SH-SY5Y (cell line): ENCODE results near the gene ZBTB16.

Experiments
- GATA2 ChIP-seq: IDR thresholded peaks from 2 replicates; pipeline ENCODE4 v1.6.1; 2011; ENCODE audit warnings: mild to moderate bottlenecking, low read depth, low read length
- GATA3 ChIP-seq: IDR thresholded peaks from 2 replicates; pipeline ENCODE4 v1.6.1; 2011; ENCODE audit warnings: low read depth, mild to moderate bottlenecking, low read length, moderate library complexity

- no peak for TF ChIP-seq GATA2
- no peak for TF ChIP-seq GATA3
These were observed 71.2 kb downstream of the ZBTB16 start for GRCh38 chr11:114130629-114131277.
